Muscle of leg (tissue), 11 donors: ENCODE data around the gene FCER1A. TPM values are rescaled to one million over a fixed set of nuclear protein-coding genes. Genes with fewer than 3 reads are reported as not detected.

Experiments
- DNase-seq: peaks from one replicate; pipeline ENCODE4 v3.0.0; 2013
- H3K27ac ChIP-seq: one replicate; pipeline ENCODE4 v1.5.1; 2013; ENCODE audit warnings: mild to moderate bottlenecking, low read length, control low read depth
- H3K27me3 ChIP-seq: one replicate; pipeline ENCODE4 v1.6.1; 2013; ENCODE audit warnings: low read length; ENCODE audit not compliant: control insufficient read depth, insufficient read depth
- H3K36me3 ChIP-seq: one replicate; pipeline ENCODE4 v1.6.1; 2013; ENCODE audit warnings: low read length; ENCODE audit not compliant: control insufficient read depth, insufficient read depth
- H3K4me1 ChIP-seq: one replicate; pipeline ENCODE4 v1.6.1; 2013; ENCODE audit warnings: low read length; ENCODE audit not compliant: control insufficient read depth, insufficient read depth
- H3K4me3 ChIP-seq: one replicate; pipeline ENCODE4 v1.5.1; 2013; ENCODE audit warnings: low read length, control low read depth
- H3K9me3 ChIP-seq: replicated peaks from 2 replicates; pipeline ENCODE4 v1.6.1; 2013; ENCODE audit warnings: low read depth, low read length; ENCODE audit not compliant: control insufficient read depth
- WGBS: methylation state at CpG from one replicate; pipeline ENCODE4 v1.1.5; 2013; ENCODE audit warnings: missing lambda C conversion rate; ENCODE audit not compliant: insufficient coverage; 5-methylcytosine and 5-hydroxymethylcytosine counted together
- polyA plus RNA-seq, 8 donors: library from polyadenylated mRNA; unstranded; fragments of 120-200 nt; gene quantifications; one replicate each; pipeline versions ENCODE4 v1.2.1 to v1.2.3, GENCODE V29; 2013; ENCODE audit warnings: inconsistent platforms in 1 of 8, low replicate concordance in 1 of 8; ENCODE audit not compliant: insufficient read length in 8 of 8, insufficient read depth in 1 of 8
- total RNA-seq: library from RNA; stranded (reverse); fragments of 120-200 nt; gene quantifications from one replicate; pipeline ENCODE4 v1.2.4, GENCODE V29; 2013

FCER1A gene
- total and polyA plus RNA-seq, 9 donors: 0.10 to 1.1 (median 0.29) TPM

DNA sequence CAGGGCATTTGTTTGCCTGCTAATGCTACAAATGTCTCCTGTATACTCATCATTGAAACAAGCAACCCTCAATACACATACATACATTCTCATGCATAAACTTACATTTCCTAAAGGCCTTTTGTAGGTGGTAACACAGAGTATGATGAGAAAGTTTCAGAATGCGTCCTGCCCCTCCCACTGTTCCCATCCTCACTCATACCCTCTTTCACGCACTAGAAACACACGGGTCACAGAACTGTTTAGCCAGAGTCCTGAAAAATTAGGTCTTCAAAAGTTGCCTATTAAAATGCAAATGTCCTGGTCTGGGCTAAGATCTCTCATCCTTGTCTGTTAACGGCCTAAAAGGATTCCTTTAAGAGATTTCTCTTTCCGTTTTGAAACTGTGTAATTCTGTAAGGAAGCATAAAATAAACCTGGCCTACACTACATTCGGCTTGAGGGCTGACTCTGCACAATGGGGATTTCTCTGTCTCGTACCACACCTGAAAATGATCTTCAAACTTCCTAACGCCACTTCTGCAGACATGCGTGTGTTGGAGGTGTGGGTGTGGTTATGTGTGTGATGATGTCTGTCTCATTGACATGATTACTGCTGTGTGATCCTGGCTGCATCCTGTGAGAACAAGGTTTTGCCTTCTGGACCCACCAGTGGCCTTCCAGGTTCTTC lies 5.3 kb upstream of the FCER1A start:
- no peaks in the 10 kb centered on the region for H3K4me1 ChIP-seq
- DNase-seq: no peak
- no peak overlapping the region for H3K27ac ChIP-seq
- no peak overlapping the region for H3K4me3 ChIP-seq
- WGBS: 29% methylated on average over 1 of the region's 9 CpGs
- H3K9me3 ChIP-seq: no peaks in the 10 kb centered on the region
- H3K27me3 ChIP-seq: no peaks in the 10 kb centered on the region
- no peaks in the 10 kb centered on the region for H3K36me3 ChIP-seq

DNA sequence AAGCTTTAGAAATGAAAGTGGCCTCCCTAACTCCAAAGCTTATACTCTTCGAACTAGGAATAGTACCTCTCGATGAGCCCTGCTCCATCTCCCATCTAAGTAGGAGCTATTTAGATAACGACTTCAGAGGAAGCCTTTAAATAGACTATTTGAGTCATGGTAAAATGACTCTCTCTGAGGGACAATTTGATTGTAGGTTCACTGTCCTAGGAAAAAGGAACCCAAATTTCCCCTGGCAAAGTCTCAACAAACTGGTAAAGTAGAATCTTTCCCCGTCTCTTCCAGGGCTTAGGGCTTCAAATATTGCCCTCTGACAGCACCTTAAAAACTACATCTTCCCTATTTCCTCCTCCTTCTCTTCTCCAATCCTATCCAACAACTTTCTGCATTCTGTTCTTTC lies 2.0 kb upstream of the FCER1A start:
- whole genome bisulfite sequencing: no CpG with 5 or more reads among the region's 4 CpGs

DNA sequence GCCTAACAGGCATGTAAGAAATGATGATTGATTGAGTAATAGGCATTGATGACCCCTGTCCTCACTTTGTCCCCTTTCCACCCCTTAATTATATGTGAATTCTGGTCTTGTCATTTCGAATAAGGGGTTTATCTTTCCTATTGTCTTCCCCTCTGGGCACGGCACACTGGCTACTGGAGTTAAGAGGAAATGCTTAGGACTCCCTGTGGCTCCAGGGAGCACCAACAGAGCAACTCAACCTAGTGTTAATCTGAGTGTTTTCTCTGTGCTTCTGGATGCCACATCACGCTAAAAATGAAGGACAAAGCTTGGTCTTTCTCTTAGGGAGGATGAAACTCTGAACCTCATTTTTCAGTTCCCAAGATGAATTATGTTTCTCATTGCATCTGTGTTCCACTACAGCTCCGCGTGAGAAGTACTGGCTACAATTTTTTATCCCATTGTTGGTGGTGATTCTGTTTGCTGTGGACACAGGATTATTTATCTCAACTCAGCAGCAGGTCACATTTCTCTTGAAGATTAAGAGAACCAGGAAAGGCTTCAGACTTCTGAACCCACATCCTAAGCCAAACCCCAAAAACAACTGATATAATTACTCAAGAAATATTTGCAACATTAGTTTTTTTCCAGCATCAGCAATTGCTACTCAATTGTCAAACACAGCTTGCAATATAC lies 5.3 kb downstream of the FCER1A start:
- DNase-seq: no peak
- Histone ChIP-seq H3K9me3 (no peaks in the 10 kb centered on the region), H3K27me3 (no peaks in the 10 kb centered on the region), H3K36me3 (no peaks in the 10 kb centered on the region), H3K27ac (no peak overlapping the region), H3K4me1 (no peaks in the 10 kb centered on the region), H3K4me3 (no peak overlapping the region)
- WGBS: no CpG with 5 or more reads among the region's 5 CpGs

More for the DNA sequence above, 2.0 kb upstream of the FCER1A start:
- Histone ChIP-seq H3K9me3 (no peaks in the 10 kb centered on the region), H3K4me1 (no peaks in the 10 kb centered on the region), H3K4me3 (no peak overlapping the region), H3K27me3 (no peaks in the 10 kb centered on the region), H3K27ac (no peak overlapping the region), H3K36me3 (no peaks in the 10 kb centered on the region)
- no peak for DNase-seq

DNA sequence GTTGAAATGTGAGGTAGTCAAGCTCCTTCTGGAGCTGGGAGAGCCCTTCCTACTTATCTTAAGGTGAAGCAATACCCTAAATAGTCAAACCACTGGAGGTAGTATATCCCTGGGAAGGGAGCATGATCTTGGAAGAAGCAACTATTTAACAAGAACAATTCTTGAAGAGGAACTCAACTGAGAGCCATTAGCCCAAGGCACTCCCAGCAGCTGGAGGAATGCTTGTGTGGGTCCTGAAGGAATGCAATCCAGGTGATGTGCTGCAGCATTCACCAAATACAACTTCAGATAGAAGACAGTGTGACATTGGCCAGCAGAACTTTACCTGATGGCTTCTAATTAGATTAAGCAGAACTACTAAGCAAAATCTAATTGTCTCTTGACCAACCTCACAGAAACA lies 9.5 kb downstream of the FCER1A start:
- no peak for DNase-seq
- no peaks in the 10 kb centered on the region for H3K27me3 ChIP-seq
- H3K36me3 ChIP-seq: no peaks in the 10 kb centered on the region
- no peak overlapping the region for H3K4me3 ChIP-seq
- H3K27ac ChIP-seq: no peak overlapping the region
- H3K9me3 ChIP-seq: no peaks in the 10 kb centered on the region
- H3K4me1 ChIP-seq: no peaks in the 10 kb centered on the region

DNA sequence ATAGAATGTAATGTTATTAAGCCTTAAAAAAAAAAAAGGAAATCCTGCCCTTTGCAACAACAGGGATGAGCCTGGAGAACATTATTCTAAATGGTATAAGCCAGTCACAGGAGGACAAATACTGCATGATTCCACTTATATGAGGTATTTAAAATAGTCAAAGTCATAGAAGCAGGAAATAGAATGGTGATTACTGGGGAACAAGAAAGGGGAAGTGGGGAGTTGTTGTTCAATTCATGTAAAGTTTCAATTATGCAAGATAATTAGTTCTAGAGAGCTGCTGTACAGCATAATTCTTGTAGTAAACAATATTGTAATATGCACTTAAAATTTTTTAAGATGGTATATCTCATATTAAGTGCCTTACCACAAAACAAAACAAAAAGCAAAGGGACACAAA lies 13.2 kb downstream of the FCER1A start:
- no peaks in the 10 kb centered on the region for H3K27me3 ChIP-seq
- no peak for DNase-seq

DNA sequence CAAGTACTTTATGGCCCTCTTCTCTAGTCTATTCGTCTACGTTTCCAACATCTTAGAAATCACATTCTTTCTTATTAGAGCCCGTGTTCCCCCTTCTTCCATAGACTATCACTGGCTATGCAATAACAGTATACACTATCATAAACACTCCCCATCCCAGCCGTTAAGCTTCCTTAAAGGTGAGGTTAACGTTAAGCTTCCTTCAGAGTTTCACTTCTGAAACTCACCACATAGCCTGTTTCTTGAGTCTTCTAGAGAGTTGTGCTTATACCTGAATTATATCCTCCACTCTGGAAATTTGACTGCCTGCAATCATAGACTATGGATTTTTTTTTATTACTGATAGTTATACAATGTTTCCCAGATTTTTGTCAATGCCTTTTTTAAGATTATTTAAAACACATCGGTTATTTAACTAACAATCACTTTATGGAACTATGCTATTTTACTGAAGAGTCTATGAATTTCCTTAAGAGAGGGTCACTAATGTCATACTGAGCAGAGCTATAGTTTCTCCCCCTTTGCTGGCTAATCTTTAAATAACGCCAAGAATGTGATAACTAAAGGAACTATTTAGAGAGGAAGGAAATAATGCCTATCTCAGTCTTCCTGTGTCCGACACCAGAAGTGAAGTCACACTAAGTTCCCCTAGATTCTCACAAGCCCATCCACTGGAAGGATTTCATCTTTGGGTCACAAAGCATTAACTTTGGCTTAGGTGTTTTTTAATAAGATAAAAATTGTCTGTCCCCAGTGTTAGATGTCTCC lies 16.8 kb downstream of the FCER1A start:
- no peaks in the 10 kb centered on the region for H3K36me3 ChIP-seq
- WGBS: 60% methylated on average over 1 of the region's 8 CpGs
- H3K9me3 ChIP-seq: no peaks in the 10 kb centered on the region
- H3K4me3 ChIP-seq: no peak overlapping the region
- H3K27me3 ChIP-seq: no peaks in the 10 kb centered on the region
- DNase-seq: no peak
- H3K4me1 ChIP-seq: no peaks in the 10 kb centered on the region
- H3K27ac ChIP-seq: no peak overlapping the region

More for the DNA sequence above, 13.2 kb downstream of the FCER1A start:
- Histone ChIP-seq H3K36me3 (no peaks in the 10 kb centered on the region), H3K4me1 (no peaks in the 10 kb centered on the region), H3K4me3 (no peak overlapping the region), H3K27ac (no peak overlapping the region), H3K9me3 (no peaks in the 10 kb centered on the region)

DNA sequence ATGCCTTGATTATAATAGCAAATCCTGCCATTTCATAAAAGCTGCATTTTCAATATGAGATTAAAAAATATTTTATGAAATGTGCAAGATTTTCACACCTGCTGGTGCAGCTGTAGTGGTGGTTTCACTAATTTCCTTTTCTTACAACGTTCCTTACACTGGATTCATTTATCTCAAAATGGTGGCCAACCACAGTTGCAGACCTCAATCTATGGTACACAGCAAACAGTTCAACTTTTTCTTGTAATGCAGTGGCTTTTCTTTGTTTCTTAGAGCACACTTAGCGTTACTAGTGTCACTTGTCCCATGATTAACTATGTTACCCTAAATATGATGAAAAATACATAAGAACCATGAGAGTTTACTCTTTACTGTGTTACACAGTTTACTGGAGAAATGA lies 32.7 kb downstream of the FCER1A start:
- no peak for DNase-seq
- Histone ChIP-seq H3K4me3 (no peak overlapping the region), H3K36me3 (no peaks in the 10 kb centered on the region), H3K9me3 (no peaks in the 10 kb centered on the region), H3K27me3 (no peaks in the 10 kb centered on the region), H3K27ac (no peak overlapping the region), H3K4me1 (no peaks in the 10 kb centered on the region)
- 60% methylated on average over 1 of the region's 2 CpGs for WGBS

DNA sequence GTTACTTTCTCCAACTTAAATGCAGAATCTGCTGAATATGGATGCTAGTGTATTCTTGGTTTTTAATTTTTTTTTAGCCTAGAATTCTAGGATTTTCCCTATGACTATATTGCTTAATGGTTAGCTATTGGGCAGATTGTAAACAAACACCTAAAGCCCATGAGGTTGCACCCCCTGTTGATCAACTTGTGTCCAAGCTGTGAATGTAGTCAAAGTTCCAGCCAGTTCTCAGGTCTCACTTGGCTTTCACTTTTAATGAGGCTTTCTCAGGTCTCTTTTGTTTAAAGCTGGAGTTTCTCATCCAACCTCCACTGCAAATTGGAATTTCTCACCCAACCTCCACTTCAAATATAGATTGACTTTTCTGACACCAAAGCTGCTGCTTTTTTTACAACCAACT lies 35.9 kb downstream of the FCER1A start:
- Histone ChIP-seq H3K36me3 (no peaks in the 10 kb centered on the region), H3K9me3 (no peaks in the 10 kb centered on the region), H3K27me3 (no peaks in the 10 kb centered on the region), H3K4me3 (no peak overlapping the region), H3K27ac (no peak overlapping the region), H3K4me1 (no peaks in the 10 kb centered on the region)
- no peak for DNase-seq

DNA sequence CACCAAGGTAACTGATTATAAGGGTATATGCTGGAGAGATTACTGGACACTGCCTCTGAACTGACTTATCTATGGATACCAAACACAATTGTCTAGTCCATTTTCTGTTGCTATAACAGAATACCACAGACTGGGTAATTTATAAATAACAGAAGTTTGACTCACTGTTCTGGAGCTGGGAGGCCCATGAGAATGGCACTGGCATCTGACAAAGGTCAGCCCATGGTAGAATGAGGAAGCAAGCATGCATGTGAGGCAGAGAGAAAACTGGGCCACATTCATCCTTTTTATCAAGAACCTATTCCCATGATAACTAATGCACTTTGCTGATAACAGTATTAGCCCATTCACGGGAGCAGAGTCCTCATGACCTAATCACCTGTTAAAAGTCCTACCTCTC lies 37.4 kb downstream of the FCER1A start:
- Histone ChIP-seq H3K27ac (no peak overlapping the region), H3K27me3 (no peaks in the 10 kb centered on the region), H3K36me3 (no peaks in the 10 kb centered on the region), H3K9me3 (no peaks in the 10 kb centered on the region), H3K4me1 (no peaks in the 10 kb centered on the region), H3K4me3 (no peak overlapping the region)
- WGBS: no CpG with 5 or more reads among the region's 1 CpG
- DNase-seq: no peak

DNA sequence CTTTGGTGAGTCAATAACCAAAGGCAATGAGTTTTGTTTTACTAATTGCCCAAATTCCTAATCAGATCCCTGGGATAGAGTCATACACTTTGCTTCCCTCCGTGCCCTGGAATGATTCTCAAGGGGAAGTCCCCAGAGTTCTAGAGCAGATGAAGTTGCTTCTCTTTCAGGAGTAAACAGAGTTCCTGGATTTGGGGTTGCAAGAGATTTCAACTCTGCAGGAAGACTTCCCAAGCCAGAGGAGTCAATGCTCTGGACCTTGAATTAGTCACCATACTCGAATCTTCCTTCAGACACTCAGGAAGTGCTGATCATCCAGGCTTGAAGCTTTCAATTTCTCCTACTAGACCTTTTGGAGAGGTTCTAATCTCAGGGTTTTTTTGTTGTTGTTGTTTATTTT lies 39.6 kb downstream of the FCER1A start:
- H3K27me3 ChIP-seq: no peaks in the 10 kb centered on the region
- no peaks in the 10 kb centered on the region for H3K9me3 ChIP-seq
- no peak overlapping the region for H3K27ac ChIP-seq
- WGBS: no CpG with 5 or more reads among the region's 2 CpGs
- no peak for DNase-seq
- H3K4me1 ChIP-seq: no peaks in the 10 kb centered on the region
- H3K36me3 ChIP-seq: no peaks in the 10 kb centered on the region
- no peak overlapping the region for H3K4me3 ChIP-seq
